ENCODE results near the gene SRSF12. TPM values are rescaled to one million over a fixed set of nuclear protein-coding genes. Genes with fewer than 3 reads are reported as not detected.

SRSF12 gene
- total and polyA plus RNA-seq, 2 donors (not counting 1 experiment from before 2014, with no cell fraction given) = 0.10 to 0.33 TPM

DNA sequence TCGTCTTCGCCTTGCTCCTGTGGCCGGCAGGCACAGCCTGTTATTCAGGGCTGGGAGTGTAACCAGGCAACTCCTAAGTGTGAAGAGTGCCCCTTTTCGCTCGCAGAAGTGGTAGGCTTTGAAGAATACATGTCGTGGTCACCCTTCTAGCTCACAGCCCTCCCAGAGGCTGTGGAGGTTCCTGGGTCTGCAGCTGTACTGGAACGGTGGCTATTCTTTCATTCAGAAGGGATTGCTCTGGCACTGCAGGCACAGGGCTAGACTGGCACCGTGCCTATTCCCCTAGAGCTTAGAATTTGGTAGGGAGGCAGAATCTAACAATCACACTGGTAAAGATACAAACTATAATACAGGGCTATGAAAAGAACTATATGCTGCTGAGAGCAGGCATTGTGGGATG is 1.1 kb upstream of the SRSF12 start:
- no peaks in the 10 kb centered on the region for H3K79me2 ChIP-seq (ENCODE audit: control insufficient read depth, insufficient read depth, low read length)
- H4K20me1 ChIP-seq (ENCODE audit: control insufficient read depth, extremely low read depth, insufficient read depth, low read length) = no peaks in the 10 kb centered on the region
- no peak overlapping the region for H3K4me2 ChIP-seq (ENCODE audit: extremely low read depth, insufficient read depth, low read length)
- no peak for TF ChIP-seq EZH2 (IDR thresholded peaks at IDR 0.05; ENCODE audit: low read length, missing control alignments)
- TF ChIP-seq, protein P1, sequence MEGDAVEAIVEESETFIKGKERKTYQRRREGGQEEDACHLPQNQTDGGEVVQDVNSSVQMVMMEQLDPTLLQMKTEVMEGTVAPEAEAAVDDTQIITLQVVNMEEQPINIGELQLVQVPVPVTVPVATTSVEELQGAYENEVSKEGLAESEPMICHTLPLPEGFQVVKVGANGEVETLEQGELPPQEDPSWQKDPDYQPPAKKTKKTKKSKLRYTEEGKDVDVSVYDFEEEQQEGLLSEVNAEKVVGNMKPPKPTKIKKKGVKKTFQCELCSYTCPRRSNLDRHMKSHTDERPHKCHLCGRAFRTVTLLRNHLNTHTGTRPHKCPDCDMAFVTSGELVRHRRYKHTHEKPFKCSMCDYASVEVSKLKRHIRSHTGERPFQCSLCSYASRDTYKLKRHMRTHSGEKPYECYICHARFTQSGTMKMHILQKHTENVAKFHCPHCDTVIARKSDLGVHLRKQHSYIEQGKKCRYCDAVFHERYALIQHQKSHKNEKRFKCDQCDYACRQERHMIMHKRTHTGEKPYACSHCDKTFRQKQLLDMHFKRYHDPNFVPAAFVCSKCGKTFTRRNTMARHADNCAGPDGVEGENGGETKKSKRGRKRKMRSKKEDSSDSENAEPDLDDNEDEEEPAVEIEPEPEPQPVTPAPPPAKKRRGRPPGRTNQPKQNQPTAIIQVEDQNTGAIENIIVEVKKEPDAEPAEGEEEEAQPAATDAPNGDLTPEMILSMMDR (conservative IDR thresholded peaks at IDR 0.05 in 1 of 2, IDR thresholded peaks at IDR 0.05 in 1 of 2; ENCODE audit: low read depth in 1 of 2, low read length in 2 of 2) = no peak
- no peak for DNase-seq (ENCODE audit: low read depth in 2 of 2)
- H3K9me3 ChIP-seq (ENCODE audit: control insufficient read depth, insufficient read depth, low read depth, low read length) = no peaks in the 10 kb centered on the region
- no peak overlapping the region for H2AFZ ChIP-seq (ENCODE audit: low read length)
- no peaks in the 10 kb centered on the region for H3K36me3 ChIP-seq (ENCODE audit: control insufficient read depth, insufficient read depth, low read length)
- H3K4me3 ChIP-seq (replicated peaks in 1 of 4; ENCODE audit: control extremely low read depth in 1 of 4, insufficient read depth in 1 of 4, low read depth in 3 of 4, low read length in 4 of 4) = no peak overlapping the region
- no peak overlapping the region for H3K9ac ChIP-seq (ENCODE audit: insufficient read depth, low read length)
- peaks cover 3% of the 10 kb centered on the region for H3K27me3 ChIP-seq (ENCODE audit: control insufficient read depth, insufficient read depth, low read length)
- no peaks in the 10 kb centered on the region for H3K4me1 ChIP-seq (ENCODE audit: control insufficient read depth, extremely low read depth, insufficient read depth, low read length)
- no peak overlapping the region for H3K27ac ChIP-seq (ENCODE audit: insufficient read depth, low read length)

DNA sequence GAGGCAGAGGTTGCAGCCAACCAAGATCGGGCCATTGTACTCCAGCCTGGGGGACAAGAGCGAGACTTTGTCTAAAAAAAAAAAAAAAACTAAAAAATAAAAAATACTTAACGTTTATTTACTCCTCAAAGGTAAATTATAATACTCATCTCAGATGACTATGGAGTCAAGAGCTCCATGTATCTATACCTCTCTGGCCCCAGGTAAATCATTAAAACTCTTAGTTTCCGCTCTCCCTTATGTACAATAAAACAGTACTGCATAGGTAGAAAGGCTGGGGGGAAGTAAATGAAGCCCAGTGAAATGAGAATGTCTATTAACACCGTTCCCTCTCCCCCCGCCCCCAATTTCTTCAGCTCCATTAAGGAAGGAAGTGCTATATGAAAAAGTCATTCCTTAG is 1.2 kb downstream of the SRSF12 start:
- TF ChIP-seq EZH2 (IDR thresholded peaks at IDR 0.05; ENCODE audit: low read length, missing control alignments) = no peak
- TF ChIP-seq, protein P1 (conservative IDR thresholded peaks at IDR 0.05 in 1 of 2, IDR thresholded peaks at IDR 0.05 in 1 of 2; ENCODE audit: low read depth in 1 of 2, low read length in 2 of 2) = no peak
- Histone ChIP-seq H3K79me2 (ENCODE audit: control insufficient read depth, insufficient read depth, low read length) (no peaks in the 10 kb centered on the region), H4K20me1 (ENCODE audit: control insufficient read depth, extremely low read depth, insufficient read depth, low read length) (no peaks in the 10 kb centered on the region), H3K36me3 (ENCODE audit: control insufficient read depth, insufficient read depth, low read length) (no peaks in the 10 kb centered on the region), H3K4me2 (ENCODE audit: extremely low read depth, insufficient read depth, low read length) (peak overlapping the region; percentile 79), H3K9me3 (ENCODE audit: control insufficient read depth, insufficient read depth, low read depth, low read length) (no peaks in the 10 kb centered on the region), H3K27ac (ENCODE audit: insufficient read depth, low read length) (no peak overlapping the region), H2AFZ (ENCODE audit: low read length) (no peak overlapping the region), H3K4me3 (replicated peaks in 1 of 4; ENCODE audit: control extremely low read depth in 1 of 4, insufficient read depth in 1 of 4, low read depth in 3 of 4, low read length in 4 of 4) (peak overlapping the region in 1 of 4 experiments; percentile 60), H3K9ac (ENCODE audit: insufficient read depth, low read length) (no peak overlapping the region), H3K27me3 (ENCODE audit: control insufficient read depth, insufficient read depth, low read length) (peaks cover 3% of the 10 kb centered on the region), H3K4me1 (ENCODE audit: control insufficient read depth, extremely low read depth, insufficient read depth, low read length) (no peaks in the 10 kb centered on the region)
- no peak for DNase-seq (ENCODE audit: low read depth in 2 of 2)

DNA sequence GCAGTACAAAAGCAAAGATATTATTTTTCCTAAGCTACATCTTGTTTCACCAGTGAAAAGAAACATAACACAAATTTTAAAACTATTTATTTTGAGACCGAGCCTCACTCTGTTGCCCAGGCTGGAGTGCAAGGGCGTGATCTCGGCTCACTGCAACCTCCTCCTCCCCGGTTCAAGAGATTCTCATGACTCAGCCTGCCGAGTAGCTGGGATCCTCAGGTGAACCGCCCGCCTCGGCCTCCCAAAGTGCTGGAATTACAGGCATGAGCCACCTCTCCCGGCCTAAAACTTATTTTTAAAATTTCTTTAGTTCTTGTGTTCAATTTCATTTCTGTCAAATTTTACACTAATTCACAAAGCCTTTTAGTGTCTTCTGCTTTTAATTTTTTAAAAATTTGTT is 5.9 kb downstream of the SRSF12 start:
- no peak for DNase-seq (ENCODE audit: low read depth in 2 of 2)
- H3K36me3 ChIP-seq (ENCODE audit: control insufficient read depth, insufficient read depth, low read length) = no peaks in the 10 kb centered on the region
- H3K79me2 ChIP-seq (ENCODE audit: control insufficient read depth, insufficient read depth, low read length) = no peaks in the 10 kb centered on the region
- H3K9ac ChIP-seq (ENCODE audit: insufficient read depth, low read length) = no peak overlapping the region
- no peaks in the 10 kb centered on the region for H4K20me1 ChIP-seq (ENCODE audit: control insufficient read depth, extremely low read depth, insufficient read depth, low read length)
- TF ChIP-seq, protein P1 (conservative IDR thresholded peaks at IDR 0.05 in 1 of 2, IDR thresholded peaks at IDR 0.05 in 1 of 2; ENCODE audit: low read depth in 1 of 2, low read length in 2 of 2) = no peak
- no peak for TF ChIP-seq EZH2 (IDR thresholded peaks at IDR 0.05; ENCODE audit: low read length, missing control alignments)
- no peak overlapping the region for H3K4me3 ChIP-seq (replicated peaks in 1 of 4; ENCODE audit: control extremely low read depth in 1 of 4, insufficient read depth in 1 of 4, low read depth in 3 of 4, low read length in 4 of 4)
- H3K4me1 ChIP-seq (ENCODE audit: control insufficient read depth, extremely low read depth, insufficient read depth, low read length) = no peaks in the 10 kb centered on the region
- no peak overlapping the region for H3K27ac ChIP-seq (ENCODE audit: insufficient read depth, low read length)
- no peak overlapping the region for H2AFZ ChIP-seq (ENCODE audit: low read length)
- H3K4me2 ChIP-seq (ENCODE audit: extremely low read depth, insufficient read depth, low read length) = no peak overlapping the region
- H3K27me3 ChIP-seq (ENCODE audit: control insufficient read depth, insufficient read depth, low read length) = peaks cover 3% of the 10 kb centered on the region
- no peaks in the 10 kb centered on the region for H3K9me3 ChIP-seq (ENCODE audit: control insufficient read depth, insufficient read depth, low read depth, low read length)

All from fibroblast of lung (primary cell).